WTC11 (cell line): ENCODE data around the gene PSORS1C1. TPM values are rescaled to one million over a fixed set of nuclear protein-coding genes. Genes with fewer than 3 reads are reported as not detected.

Source experiments
- ATAC-seq: fragments of 200-7000 bp; cut with Tn5 transposase; 2 replicates; pipeline ENCODE4 v1.10.0; 2021; ENCODE audit warnings: mild to moderate bottlenecking, moderate library complexity
- CTCF ChIA-PET: fragments of 300-600 bp; sonication (Branson Sonifier 250); formaldehyde crosslinking; loops from one replicate; lab custom pipeline; 2021; ENCODE audit warnings: antibody characterized with exemption; lab: Charles Lee
- POLR2A ChIA-PET: fragments of 350-600 bp; sonication (Branson Sonifier 250); formaldehyde crosslinking; loops from one replicate; lab custom pipeline; 2021; ENCODE audit warnings: antibody characterized with exemption; lab: Charles Lee
- DNase-seq: peaks from one replicate; pipeline ENCODE4 v3.0.0; 2021; ENCODE audit warnings: low spot score
- H3K27ac Mint-ChIP-seq: 2 replicates; pipeline ENCODE4 v1.8.0; 2021; ENCODE audit warnings: mixed read lengths
- H3K27me3 Mint-ChIP-seq: 2 replicates; pipeline ENCODE4 v1.8.0; 2021; ENCODE audit warnings: low read depth, mild to moderate bottlenecking, moderate library complexity, mixed read lengths
- H3K36me3 Mint-ChIP-seq: 2 replicates; pipeline ENCODE4 v1.8.0; 2021; ENCODE audit warnings: mixed read lengths
- H3K4me1 Mint-ChIP-seq: 2 replicates; pipeline ENCODE4 v1.8.0; 2022; ENCODE audit warnings: mixed read lengths
- H3K4me3 Mint-ChIP-seq: 2 replicates; pipeline ENCODE4 v1.8.0; 2021; ENCODE audit warnings: mild to moderate bottlenecking, moderate library complexity, mixed read lengths
- H3K9me3 Mint-ChIP-seq: 2 replicates; pipeline ENCODE4 v1.8.0; 2021; ENCODE audit warnings: mixed read lengths
- ARID4B ChIP-seq: sonication (generic); formaldehyde crosslinking; IDR thresholded peaks from 2 replicates; pipeline ENCODE4 v1.8.0; 2023; ENCODE audit warnings: missing genetic modification reagents, mild to moderate bottlenecking, borderline replicate concordance
- GRHL2 ChIP-seq: fragments of 250-450 bp; sonication (Bioruptor Pico); IDR thresholded peaks from 2 replicates; pipeline ENCODE4 v1.8.0; 2022; ENCODE audit warnings: mild to moderate bottlenecking, moderate library complexity; ENCODE audit not compliant: insufficient replicate concordance, severe bottlenecking
- IRF1 ChIP-seq: sonication (generic); formaldehyde crosslinking; IDR thresholded peaks from 2 replicates; pipeline ENCODE4 v1.8.0; 2023; ENCODE audit warnings: missing genetic modification reagents
- JAZF1 ChIP-seq: fragments of 250-450 bp; sonication (Bioruptor Pico); IDR thresholded peaks from 2 replicates; pipeline ENCODE4 v1.9.0; 2021; ENCODE audit warnings: moderate library complexity, mild to moderate bottlenecking, inconsistent platforms
- JUN ChIP-seq: sonication (generic); formaldehyde crosslinking; IDR thresholded peaks from 2 replicates; pipeline ENCODE4 v1.8.0; 2023; ENCODE audit warnings: mild to moderate bottlenecking, missing genetic modification reagents
- STAT6 ChIP-seq: sonication (generic); formaldehyde crosslinking; conservative IDR thresholded peaks from 2 replicates; pipeline ENCODE4 v1.8.1; 2023; ENCODE audit warnings: mild to moderate bottlenecking, low read depth, missing genetic modification reagents, moderate library complexity
- ZNF317 ChIP-seq: sonication (generic); formaldehyde crosslinking; IDR thresholded peaks from 2 replicates; pipeline ENCODE4 v1.8.1; 2023; ENCODE audit warnings: low read depth, mild to moderate bottlenecking, moderate library complexity, missing genetic modification reagents, borderline replicate concordance
- total RNA-seq: library from RNA; stranded (reverse); gene quantifications from 3 replicates; pipeline ENCODE4 v1.2.3, GENCODE V29; 2021
- TF ChIP-seq, protein P1 (sequence below): sonication (generic); formaldehyde crosslinking; IDR thresholded peaks from 2 replicates; pipeline ENCODE4 v1.8.0; 2022; ENCODE audit warnings: mild to moderate bottlenecking, missing genetic modification reagents

Gene PSORS1C1
- total RNA-seq, 1 experiment from 2014 or later = 0.66 TPM

- DNase-seq (no peak), ATAC-seq (peak; percentile 5)
- H3K36me3 Mint-ChIP-seq = peaks cover 35% of the 10 kb centered on the region
These were observed 43.0 kb downstream of the PSORS1C1 start, which contains the start of gene CCHCR1 for GRCh38 chr6:31157513-31158139. Gene CCHCR1, minus strand, starts transcription at chr6:31157802. Its CDS starts 202 bp downstream, at chr6:31157600.

More at GRCh38 chr6:31157513-31158139, 43.0 kb downstream of the PSORS1C1 start, which contains the start of gene CCHCR1:
- Mint-ChIP-seq H3K9me3 (no peaks in the 10 kb centered on the region), H3K27ac (peak within 1 kb of the TSS; percentile 93), H3K4me3 (peak within 1 kb of the TSS; percentile 96), H3K4me1 (peaks cover 34% of the 10 kb centered on the region), H3K27me3 (no peaks in the 10 kb centered on the region)
- ChIA-PET POLR2A (interaction anchor here (0.5 to 3.6 kb wide), 5 partner anchors 12 to 23 kb away, joined by 3 to 44 read pairs (median 6); partner anchors contain the start of gene POU5F1), CTCF (interaction anchor here (0.5 to 2.8 kb wide), 15 partner anchors 9 to 242 kb away, joined by 3 to 19 read pairs (median 5); no protein-coding TSS in a partner anchor)
- TF ChIP-seq JAZF1 (CRISPR knock-in tag) (no peak), GRHL2 (CRISPR knock-in tag) (no peak), ZNF317 (CRISPR knock-in tag) (no peak), IRF1 (CRISPR knock-in tag) (no peak), JUN (CRISPR knock-in tag) (no peak), STAT6 (no peak), ARID4B (CRISPR knock-in tag) (no peak)
- TF ChIP-seq, protein P1, sequence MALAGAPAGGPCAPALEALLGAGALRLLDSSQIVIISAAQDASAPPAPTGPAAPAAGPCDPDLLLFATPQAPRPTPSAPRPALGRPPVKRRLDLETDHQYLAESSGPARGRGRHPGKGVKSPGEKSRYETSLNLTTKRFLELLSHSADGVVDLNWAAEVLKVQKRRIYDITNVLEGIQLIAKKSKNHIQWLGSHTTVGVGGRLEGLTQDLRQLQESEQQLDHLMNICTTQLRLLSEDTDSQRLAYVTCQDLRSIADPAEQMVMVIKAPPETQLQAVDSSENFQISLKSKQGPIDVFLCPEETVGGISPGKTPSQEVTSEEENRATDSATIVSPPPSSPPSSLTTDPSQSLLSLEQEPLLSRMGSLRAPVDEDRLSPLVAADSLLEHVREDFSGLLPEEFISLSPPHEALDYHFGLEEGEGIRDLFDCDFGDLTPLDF (CRISPR knock-in tag) = no peak
